ENCODE results near the gene ACVR1B. TPM values are rescaled to one million over a fixed set of nuclear protein-coding genes. Genes with fewer than 3 reads are reported as not detected.

The ACVR1B gene
- total and polyA plus RNA-seq, 9 of the 15 experiments (the other 6 are each of a cell fraction or from before 2014, with no cell fraction given) = 0.97 to 15.1 (median 6.8) TPM

DNA sequence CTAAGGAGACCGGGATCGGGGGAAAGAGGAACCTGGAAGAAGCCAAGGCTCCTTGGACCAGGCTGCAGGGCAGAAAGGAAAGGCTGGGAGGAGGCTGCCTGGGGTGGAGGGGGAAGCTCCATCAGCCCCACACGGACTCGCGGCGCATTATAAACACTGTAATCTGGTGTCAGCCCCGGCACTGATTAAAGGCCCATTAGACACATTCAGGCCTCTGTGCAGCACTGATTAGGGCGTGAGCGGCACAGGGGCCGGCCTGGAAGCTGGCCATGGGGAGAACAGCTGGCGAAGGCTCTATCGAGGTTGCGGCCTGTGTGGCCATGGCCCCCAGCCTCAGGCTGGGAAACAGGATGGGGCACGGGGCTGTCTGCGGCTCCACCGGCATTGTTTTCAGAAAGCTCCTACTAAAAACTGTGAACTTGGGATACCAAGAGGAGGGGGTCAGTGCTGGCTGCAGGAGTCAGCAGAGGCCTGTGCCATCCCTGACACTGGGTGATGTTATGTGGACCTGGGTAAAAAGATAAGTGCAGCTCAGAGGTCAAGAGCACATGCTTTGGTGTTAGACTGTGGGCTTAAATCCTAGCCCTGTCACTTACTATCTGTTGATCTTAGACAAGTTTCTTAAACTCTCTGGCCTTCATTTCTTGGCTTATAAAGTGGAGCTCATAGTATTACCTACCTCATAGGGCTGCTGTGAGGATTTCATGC is 33.6 kb upstream of the ACVR1B start (continued):
- TF ChIP-seq, protein P1, sequence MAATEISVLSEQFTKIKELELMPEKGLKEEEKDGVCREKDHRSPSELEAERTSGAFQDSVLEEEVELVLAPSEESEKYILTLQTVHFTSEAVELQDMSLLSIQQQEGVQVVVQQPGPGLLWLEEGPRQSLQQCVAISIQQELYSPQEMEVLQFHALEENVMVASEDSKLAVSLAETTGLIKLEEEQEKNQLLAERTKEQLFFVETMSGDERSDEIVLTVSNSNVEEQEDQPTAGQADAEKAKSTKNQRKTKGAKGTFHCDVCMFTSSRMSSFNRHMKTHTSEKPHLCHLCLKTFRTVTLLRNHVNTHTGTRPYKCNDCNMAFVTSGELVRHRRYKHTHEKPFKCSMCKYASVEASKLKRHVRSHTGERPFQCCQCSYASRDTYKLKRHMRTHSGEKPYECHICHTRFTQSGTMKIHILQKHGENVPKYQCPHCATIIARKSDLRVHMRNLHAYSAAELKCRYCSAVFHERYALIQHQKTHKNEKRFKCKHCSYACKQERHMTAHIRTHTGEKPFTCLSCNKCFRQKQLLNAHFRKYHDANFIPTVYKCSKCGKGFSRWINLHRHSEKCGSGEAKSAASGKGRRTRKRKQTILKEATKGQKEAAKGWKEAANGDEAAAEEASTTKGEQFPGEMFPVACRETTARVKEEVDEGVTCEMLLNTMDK (IDR thresholded peaks at IDR 0.05; ENCODE audit: borderline replicate concordance, insufficient read depth, low read depth, low read length, poor library complexity, severe bottlenecking) = no peak
- TF ChIP-seq KLF13 (tag; IDR thresholded peaks at IDR 0.05; ENCODE audit: borderline replicate concordance, low read depth) (no peak), NFATC3 (IDR thresholded peaks at IDR 0.05) (no peak), JUND (IDR thresholded peaks at IDR 0.05; ENCODE audit: borderline replicate concordance, low read depth, low read length) (peak; percentile 41; the same call in 1 of the 2 replicates), JUND (tag; IDR thresholded peaks at IDR 0.05; ENCODE audit: borderline replicate concordance, low read depth, low read length) (peak; percentile 15; the same call in 1 of the 3 replicates), RNF2 (IDR thresholded peaks at IDR 0.05) (0 out of 2 replicates have a peak, but pooled peaks have one; percentile 42), TEAD4 (IDR thresholded peaks at IDR 0.05; ENCODE audit: low read length) (peak; percentile 94), TEAD4 (CRISPR knock-in tag; IDR thresholded peaks at IDR 0.05; ENCODE audit: borderline replicate concordance) (no peak), PHF21A (IDR thresholded peaks at IDR 0.05; ENCODE audit: borderline replicate concordance, low read depth) (peak; percentile 83; the same call in 1 of the 2 replicates), ZNF707 (CRISPR knock-in tag; conservative IDR thresholded peaks at IDR 0.05) (no peak), TCF7 (IDR thresholded peaks at IDR 0.05; ENCODE audit: borderline replicate concordance) (no peak), PTBP1 (IDR thresholded peaks at IDR 0.05; ENCODE audit: low read depth, low read length) (no peak), SRF (CRISPR knock-in tag; IDR thresholded peaks at IDR 0.05) (no peak), DDX20 (tag; IDR thresholded peaks at IDR 0.05; ENCODE audit: low read depth) (no peak)
- TF ChIP-seq, protein P2, sequence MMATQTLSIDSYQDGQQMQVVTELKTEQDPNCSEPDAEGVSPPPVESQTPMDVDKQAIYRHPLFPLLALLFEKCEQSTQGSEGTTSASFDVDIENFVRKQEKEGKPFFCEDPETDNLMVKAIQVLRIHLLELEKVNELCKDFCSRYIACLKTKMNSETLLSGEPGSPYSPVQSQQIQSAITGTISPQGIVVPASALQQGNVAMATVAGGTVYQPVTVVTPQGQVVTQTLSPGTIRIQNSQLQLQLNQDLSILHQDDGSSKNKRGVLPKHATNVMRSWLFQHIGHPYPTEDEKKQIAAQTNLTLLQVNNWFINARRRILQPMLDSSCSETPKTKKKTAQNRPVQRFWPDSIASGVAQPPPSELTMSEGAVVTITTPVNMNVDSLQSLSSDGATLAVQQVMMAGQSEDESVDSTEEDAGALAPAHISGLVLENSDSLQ (IDR thresholded peaks at IDR 0.05) = peak; percentile 39
- TF ChIP-seq, protein P3, sequence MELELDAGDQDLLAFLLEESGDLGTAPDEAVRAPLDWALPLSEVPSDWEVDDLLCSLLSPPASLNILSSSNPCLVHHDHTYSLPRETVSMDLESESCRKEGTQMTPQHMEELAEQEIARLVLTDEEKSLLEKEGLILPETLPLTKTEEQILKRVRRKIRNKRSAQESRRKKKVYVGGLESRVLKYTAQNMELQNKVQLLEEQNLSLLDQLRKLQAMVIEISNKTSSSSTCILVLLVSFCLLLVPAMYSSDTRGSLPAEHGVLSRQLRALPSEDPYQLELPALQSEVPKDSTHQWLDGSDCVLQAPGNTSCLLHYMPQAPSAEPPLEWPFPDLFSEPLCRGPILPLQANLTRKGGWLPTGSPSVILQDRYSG (tag; conservative IDR thresholded peaks at IDR 0.05; ENCODE audit: low read depth) = 0 out of 2 replicates have a peak, but pooled peaks have one; percentile 49
- TF ChIP-seq, protein P4, sequence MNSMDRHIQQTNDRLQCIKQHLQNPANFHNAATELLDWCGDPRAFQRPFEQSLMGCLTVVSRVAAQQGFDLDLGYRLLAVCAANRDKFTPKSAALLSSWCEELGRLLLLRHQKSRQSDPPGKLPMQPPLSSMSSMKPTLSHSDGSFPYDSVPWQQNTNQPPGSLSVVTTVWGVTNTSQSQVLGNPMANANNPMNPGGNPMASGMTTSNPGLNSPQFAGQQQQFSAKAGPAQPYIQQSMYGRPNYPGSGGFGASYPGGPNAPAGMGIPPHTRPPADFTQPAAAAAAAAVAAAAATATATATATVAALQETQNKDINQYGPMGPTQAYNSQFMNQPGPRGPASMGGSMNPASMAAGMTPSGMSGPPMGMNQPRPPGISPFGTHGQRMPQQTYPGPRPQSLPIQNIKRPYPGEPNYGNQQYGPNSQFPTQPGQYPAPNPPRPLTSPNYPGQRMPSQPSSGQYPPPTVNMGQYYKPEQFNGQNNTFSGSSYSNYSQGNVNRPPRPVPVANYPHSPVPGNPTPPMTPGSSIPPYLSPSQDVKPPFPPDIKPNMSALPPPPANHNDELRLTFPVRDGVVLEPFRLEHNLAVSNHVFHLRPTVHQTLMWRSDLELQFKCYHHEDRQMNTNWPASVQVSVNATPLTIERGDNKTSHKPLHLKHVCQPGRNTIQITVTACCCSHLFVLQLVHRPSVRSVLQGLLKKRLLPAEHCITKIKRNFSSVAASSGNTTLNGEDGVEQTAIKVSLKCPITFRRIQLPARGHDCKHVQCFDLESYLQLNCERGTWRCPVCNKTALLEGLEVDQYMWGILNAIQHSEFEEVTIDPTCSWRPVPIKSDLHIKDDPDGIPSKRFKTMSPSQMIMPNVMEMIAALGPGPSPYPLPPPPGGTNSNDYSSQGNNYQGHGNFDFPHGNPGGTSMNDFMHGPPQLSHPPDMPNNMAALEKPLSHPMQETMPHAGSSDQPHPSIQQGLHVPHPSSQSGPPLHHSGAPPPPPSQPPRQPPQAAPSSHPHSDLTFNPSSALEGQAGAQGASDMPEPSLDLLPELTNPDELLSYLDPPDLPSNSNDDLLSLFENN (IDR thresholded peaks at IDR 0.05; ENCODE audit: low read depth in 2 of 2, low read length in 2 of 2) = peak in 1 of 2 experiments; percentile 91; a peak in 2 of 4 replicates
